HepG2 (cell line): Measurements from ENCODE around the gene TNNI3. TPM values are rescaled to one million over a fixed set of nuclear protein-coding genes. Genes with fewer than 3 reads are reported as not detected.

Source experiments
- ASH2L ChIP-seq: fragments of 300-600, 200-600 bp; sonication (generic); IDR thresholded peaks from 2 replicates; pipeline ENCODE4 v1.7.0; 2017; ENCODE audit warnings: low read depth, mild to moderate bottlenecking, moderate library complexity, mixed read lengths, low read length; ENCODE audit not compliant: insufficient read length
- EED ChIP-seq: sonication (generic); formaldehyde crosslinking; IDR thresholded peaks from 2 replicates; pipeline ENCODE4 v1.5.0; 2020; ENCODE audit warnings: mild to moderate bottlenecking, missing genetic modification reagents
- GMEB2 ChIP-seq: IDR thresholded peaks from 2 replicates; pipeline ENCODE4 v1.6.1; 2016; ENCODE audit warnings: missing biosample characterization, missing genetic modification reagents, low read depth
- HDAC1 ChIP-seq: sonication (generic); formaldehyde crosslinking; IDR thresholded peaks from 2 replicates; pipeline ENCODE4 v1.5.1; 2020; ENCODE audit warnings: mild to moderate bottlenecking, missing genetic modification reagents
- HOXA5 ChIP-seq: sonication (generic); formaldehyde crosslinking; IDR thresholded peaks from 2 replicates; pipeline ENCODE4 v1.4.0; 2020; ENCODE audit warnings: missing genetic modification reagents
- JARID2 ChIP-seq: sonication (generic); formaldehyde crosslinking; IDR thresholded peaks from 2 replicates; pipeline ENCODE4 v1.8.1; 2023; ENCODE audit warnings: missing genetic modification reagents, inconsistent platforms; ENCODE audit not compliant: insufficient replicate concordance
- MEIS2 ChIP-seq: sonication (generic); formaldehyde crosslinking; IDR thresholded peaks from 2 replicates; pipeline ENCODE4 v1.9.0; 2021; ENCODE audit warnings: mild to moderate bottlenecking, missing genetic modification reagents
- PAWR ChIP-seq: sonication (generic); formaldehyde crosslinking; IDR thresholded peaks from 2 replicates; pipeline ENCODE4 v1.4.0; 2020; ENCODE audit warnings: missing genetic modification reagents, mild to moderate bottlenecking, borderline replicate concordance
- PRMT3 ChIP-seq: sonication (generic); formaldehyde crosslinking; IDR thresholded peaks from 2 replicates; pipeline ENCODE4 v1.8.1; 2022; ENCODE audit warnings: low read depth, mild to moderate bottlenecking, moderate library complexity, missing genetic modification reagents, borderline replicate concordance
- ZFP36 ChIP-seq: fragments of 150-350 bp; IDR thresholded peaks from 2 replicates; pipeline ENCODE4 v1.6.1; 2018; ENCODE audit warnings: borderline replicate concordance, low read length, low read depth; ENCODE audit not compliant: partially characterized antibody
- ZNF275 ChIP-seq: sonication (generic); formaldehyde crosslinking; IDR thresholded peaks from 2 replicates; pipeline ENCODE4 v1.8.0; 2022; ENCODE audit warnings: missing genetic modification reagents, mild to moderate bottlenecking, inconsistent platforms, borderline replicate concordance
- ZNF512 ChIP-seq: sonication (generic); formaldehyde crosslinking; IDR thresholded peaks from 2 replicates; pipeline ENCODE4 v1.4.0; 2020; ENCODE audit warnings: mild to moderate bottlenecking, missing genetic modification reagents
- ZNF547 ChIP-seq: sonication (generic); formaldehyde crosslinking; IDR thresholded peaks from 2 replicates; pipeline ENCODE4 v1.5.1; 2020; ENCODE audit warnings: mild to moderate bottlenecking, missing genetic modification reagents
- ZNF816 ChIP-seq: sonication (generic); formaldehyde crosslinking; IDR thresholded peaks from 2 replicates; pipeline ENCODE4 v1.8.0; 2022; ENCODE audit warnings: missing genetic modification reagents, mild to moderate bottlenecking, borderline replicate concordance
- polyA plus RNA-seq, 8 experiments: library from polyadenylated mRNA; depleted of rRNA in 3 of 8; stranded (reverse) in 7 of 8; unstranded in 1 of 8; fragments of >200 nt; fragmentation: Illumina TruSeq in 4 of 8; extraction: Trizol in 4 of 8; gene quantifications; 2 replicates each; pipeline versions ENCODE4 v1.2.1 to v1.2.3, GENCODE V29; 2011 to 2016; ENCODE audit warnings: low read depth in 4 of 8, missing spikeins in 1 of 8, mixed read lengths in 1 of 8; ENCODE audit not compliant: insufficient read depth in 1 of 8
- total RNA-seq, 5 experiments: library from RNA; depleted of rRNA; stranded (reverse); fragments of >200 nt; fragmentation: Illumina TruSeq; extraction: Trizol; gene quantifications; 2 replicates each; pipeline ENCODE4 v1.2.3, GENCODE V29; 2016; ENCODE audit warnings: low read depth in 1 of 5
- TF ChIP-seq, protein P1 (sequence below): sonication (generic); formaldehyde crosslinking; conservative IDR thresholded peaks from 2 replicates; pipeline ENCODE4 v1.4.0; 2020; ENCODE audit warnings: missing genetic modification reagents
- TF ChIP-seq, protein P2 (sequence below): sonication (generic); formaldehyde crosslinking; IDR thresholded peaks from 2 replicates; pipeline ENCODE4 v1.5.1; 2020; ENCODE audit warnings: mild to moderate bottlenecking, missing genetic modification reagents, moderate library complexity
- TF ChIP-seq, protein P3 (sequence below): sonication (generic); formaldehyde crosslinking; IDR thresholded peaks from 2 replicates; pipeline ENCODE4 v1.8.0; 2022; ENCODE audit warnings: mild to moderate bottlenecking, missing genetic modification reagents, moderate library complexity

Gene TNNI3
- total and polyA plus RNA-seq, 2 of the 13 experiments (the other 11 are each of a cell fraction or from before 2014, with no cell fraction given): 3.5 to 3.7 TPM

DNA sequence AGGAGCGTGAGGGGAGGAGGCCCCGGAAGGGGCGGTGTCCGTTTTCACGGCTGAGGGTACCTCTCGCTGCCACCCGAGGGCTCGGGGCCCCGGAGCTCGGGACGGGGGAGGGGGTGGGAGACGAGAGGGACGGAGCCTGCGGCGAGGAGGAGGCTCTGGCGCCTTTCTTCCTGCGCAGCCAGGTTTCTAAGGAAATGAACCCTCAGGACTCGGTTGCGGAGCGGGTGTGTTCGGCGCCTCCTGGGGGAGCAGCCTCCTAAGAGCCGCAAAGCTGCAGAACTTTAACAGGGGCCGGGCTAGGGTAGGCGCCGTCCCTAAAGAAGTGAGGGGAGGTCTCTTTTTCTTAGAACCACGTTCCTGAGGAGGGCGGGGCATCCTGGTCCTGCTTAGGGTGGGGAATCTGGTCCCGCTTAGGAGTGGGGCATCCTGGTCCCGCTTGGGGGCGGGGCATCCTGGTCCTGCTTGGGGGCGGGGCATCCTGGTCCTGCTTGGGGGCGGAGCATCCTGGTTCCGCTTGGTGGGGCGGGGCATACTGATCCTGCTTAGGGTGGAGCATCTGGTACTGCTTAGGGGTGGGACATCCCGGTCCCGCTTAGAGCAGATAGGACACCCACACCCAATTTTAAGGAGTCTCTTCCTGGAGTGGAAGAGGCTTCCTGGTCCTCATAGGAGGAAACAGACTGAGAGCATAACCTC is 16.3 kb upstream of the TNNI3 start (continued):
- TF ChIP-seq HOXA5 (no peak), ZNF512 (CRISPR knock-in tag) (no peak), PAWR (CRISPR knock-in tag) (no peak), PRMT3 (CRISPR knock-in tag) (no peak), ASH2L (no peak), GMEB2 (no peak), MEIS2 (CRISPR knock-in tag) (no peak), ZNF816 (CRISPR knock-in tag) (no peak), ZNF547 (CRISPR knock-in tag) (no peak), ZNF275 (0 out of 2 replicates have a peak, but pooled peaks have one; percentile 46), ZFP36 (no peak), JARID2 (CRISPR knock-in tag) (no peak), EED (CRISPR knock-in tag) (no peak), HDAC1 (CRISPR knock-in tag) (no peak)
- TF ChIP-seq, protein P1, sequence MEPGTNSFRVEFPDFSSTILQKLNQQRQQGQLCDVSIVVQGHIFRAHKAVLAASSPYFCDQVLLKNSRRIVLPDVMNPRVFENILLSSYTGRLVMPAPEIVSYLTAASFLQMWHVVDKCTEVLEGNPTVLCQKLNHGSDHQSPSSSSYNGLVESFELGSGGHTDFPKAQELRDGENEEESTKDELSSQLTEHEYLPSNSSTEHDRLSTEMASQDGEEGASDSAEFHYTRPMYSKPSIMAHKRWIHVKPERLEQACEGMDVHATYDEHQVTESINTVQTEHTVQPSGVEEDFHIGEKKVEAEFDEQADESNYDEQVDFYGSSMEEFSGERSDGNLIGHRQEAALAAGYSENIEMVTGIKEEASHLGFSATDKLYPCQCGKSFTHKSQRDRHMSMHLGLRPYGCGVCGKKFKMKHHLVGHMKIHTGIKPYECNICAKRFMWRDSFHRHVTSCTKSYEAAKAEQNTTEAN (CRISPR knock-in tag): no peak
- TF ChIP-seq, protein P2, sequence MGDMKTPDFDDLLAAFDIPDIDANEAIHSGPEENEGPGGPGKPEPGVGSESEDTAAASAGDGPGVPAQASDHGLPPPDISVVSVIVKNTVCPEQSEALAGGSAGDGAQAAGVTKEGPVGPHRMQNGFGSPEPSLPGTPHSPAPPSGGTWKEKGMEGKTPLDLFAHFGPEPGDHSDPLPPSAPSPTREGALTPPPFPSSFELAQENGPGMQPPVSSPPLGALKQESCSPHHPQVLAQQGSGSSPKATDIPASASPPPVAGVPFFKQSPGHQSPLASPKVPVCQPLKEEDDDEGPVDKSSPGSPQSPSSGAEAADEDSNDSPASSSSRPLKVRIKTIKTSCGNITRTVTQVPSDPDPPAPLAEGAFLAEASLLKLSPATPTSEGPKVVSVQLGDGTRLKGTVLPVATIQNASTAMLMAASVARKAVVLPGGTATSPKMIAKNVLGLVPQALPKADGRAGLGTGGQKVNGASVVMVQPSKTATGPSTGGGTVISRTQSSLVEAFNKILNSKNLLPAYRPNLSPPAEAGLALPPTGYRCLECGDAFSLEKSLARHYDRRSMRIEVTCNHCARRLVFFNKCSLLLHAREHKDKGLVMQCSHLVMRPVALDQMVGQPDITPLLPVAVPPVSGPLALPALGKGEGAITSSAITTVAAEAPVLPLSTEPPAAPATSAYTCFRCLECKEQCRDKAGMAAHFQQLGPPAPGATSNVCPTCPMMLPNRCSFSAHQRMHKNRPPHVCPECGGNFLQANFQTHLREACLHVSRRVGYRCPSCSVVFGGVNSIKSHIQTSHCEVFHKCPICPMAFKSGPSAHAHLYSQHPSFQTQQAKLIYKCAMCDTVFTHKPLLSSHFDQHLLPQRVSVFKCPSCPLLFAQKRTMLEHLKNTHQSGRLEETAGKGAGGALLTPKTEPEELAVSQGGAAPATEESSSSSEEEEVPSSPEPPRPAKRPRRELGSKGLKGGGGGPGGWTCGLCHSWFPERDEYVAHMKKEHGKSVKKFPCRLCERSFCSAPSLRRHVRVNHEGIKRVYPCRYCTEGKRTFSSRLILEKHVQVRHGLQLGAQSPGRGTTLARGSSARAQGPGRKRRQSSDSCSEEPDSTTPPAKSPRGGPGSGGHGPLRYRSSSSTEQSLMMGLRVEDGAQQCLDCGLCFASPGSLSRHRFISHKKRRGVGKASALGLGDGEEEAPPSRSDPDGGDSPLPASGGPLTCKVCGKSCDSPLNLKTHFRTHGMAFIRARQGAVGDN (CRISPR knock-in tag): peak; percentile 65
- TF ChIP-seq, protein P3, sequence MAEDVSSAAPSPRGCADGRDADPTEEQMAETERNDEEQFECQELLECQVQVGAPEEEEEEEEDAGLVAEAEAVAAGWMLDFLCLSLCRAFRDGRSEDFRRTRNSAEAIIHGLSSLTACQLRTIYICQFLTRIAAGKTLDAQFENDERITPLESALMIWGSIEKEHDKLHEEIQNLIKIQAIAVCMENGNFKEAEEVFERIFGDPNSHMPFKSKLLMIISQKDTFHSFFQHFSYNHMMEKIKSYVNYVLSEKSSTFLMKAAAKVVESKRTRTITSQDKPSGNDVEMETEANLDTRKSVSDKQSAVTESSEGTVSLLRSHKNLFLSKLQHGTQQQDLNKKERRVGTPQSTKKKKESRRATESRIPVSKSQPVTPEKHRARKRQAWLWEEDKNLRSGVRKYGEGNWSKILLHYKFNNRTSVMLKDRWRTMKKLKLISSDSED (CRISPR knock-in tag): no peak
